Vagina (tissue), 2 donors: Measurements from ENCODE around the gene ZDHHC16.

Experiments
- POLR2AphosphoS5 ChIP-seq, 2 donors: sonication (generic); formaldehyde crosslinking; IDR thresholded peaks; one replicate each; pipeline ENCODE4 v1.9.0; 2017; ENCODE audit warnings: antibody characterized with exemption in 2 of 2, mild to moderate bottlenecking in 2 of 2, low read depth in 1 of 2; ENCODE audit not compliant: insufficient read depth in 1 of 2
- TF ChIP-seq, protein P1 (sequence below), 3 experiments: fragments of 450-650 bp in 2 of 3; fragments of 200-600 bp in 1 of 3; sonication (generic) in 1 of 3; IDR thresholded peaks; one replicate each; pipeline ENCODE4 v1.5.1; 2017 to 2019; ENCODE audit warnings: antibody characterized with exemption in 3 of 3, mild to moderate bottlenecking in 2 of 3, moderate library complexity in 2 of 3

- TF ChIP-seq POLR2AphosphoS5 (IDR thresholded peaks at IDR 0.05; ENCODE audit: insufficient read depth in 1 of 2, low read depth in 1 of 2), result no peak
- TF ChIP-seq, protein P1, sequence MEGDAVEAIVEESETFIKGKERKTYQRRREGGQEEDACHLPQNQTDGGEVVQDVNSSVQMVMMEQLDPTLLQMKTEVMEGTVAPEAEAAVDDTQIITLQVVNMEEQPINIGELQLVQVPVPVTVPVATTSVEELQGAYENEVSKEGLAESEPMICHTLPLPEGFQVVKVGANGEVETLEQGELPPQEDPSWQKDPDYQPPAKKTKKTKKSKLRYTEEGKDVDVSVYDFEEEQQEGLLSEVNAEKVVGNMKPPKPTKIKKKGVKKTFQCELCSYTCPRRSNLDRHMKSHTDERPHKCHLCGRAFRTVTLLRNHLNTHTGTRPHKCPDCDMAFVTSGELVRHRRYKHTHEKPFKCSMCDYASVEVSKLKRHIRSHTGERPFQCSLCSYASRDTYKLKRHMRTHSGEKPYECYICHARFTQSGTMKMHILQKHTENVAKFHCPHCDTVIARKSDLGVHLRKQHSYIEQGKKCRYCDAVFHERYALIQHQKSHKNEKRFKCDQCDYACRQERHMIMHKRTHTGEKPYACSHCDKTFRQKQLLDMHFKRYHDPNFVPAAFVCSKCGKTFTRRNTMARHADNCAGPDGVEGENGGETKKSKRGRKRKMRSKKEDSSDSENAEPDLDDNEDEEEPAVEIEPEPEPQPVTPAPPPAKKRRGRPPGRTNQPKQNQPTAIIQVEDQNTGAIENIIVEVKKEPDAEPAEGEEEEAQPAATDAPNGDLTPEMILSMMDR (IDR thresholded peaks at IDR 0.05), result no peak
Measured at GRCh38 chr10:97428572-97428981, 17.4 kb upstream of the ZDHHC16 start.
